Measurements from ENCODE around the gene MT1E.
"Not testable (repeated sequence)": the region's sequence is repeated elsewhere in the genome, so short reads cannot be mapped to it uniquely, and the experiment has no call there.

MT1E gene

DNA sequence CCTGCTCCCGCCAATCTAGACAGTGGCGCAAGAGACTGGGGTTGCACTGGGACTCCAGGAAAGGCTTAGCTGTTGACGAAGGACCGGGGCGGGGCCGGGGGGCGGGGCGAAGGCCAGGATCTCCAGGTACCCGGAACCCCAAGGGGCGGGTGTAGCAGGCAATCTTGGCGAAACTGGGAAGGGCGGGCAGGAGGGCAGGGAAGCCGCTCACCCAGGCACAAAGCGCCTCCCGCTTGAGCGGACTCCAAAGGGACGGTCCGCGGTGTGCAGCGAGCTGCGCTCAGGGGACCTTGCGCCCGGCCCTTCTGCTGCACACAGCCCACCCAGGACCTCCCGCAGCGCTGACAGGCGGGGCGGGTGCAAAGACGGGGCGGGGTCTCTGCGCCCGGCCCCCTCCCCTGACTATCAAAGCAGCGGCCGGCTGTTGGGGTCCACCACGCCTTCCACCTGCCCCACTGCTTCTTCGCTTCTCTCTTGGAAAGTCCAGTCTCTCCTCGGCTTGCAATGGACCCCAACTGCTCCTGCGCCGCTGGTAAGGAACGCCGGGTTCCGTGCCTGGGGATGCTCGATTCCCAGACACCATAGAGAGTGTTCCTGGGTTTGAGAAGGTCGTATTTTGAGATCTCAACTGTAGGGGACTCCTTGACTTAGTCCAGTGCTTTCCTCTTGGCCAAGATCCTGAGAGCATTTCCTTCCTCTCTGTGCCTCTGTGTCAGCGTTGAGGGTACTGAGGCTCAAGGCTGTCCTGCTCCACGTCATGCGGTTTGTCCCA is 32.2 kb downstream of the MT1E start, which contains the start of gene MT1F:
TSS of gene MT1F (plus strand) at position 405 of the 772 bp plus-strand sequence. CDS start at position 505, 100 bp downstream.
- H3K27ac Mint-ChIP-seq = no peak within 1 kb of the TSS
- H3K9me3 Mint-ChIP-seq = no peaks in the 10 kb centered on the region
- TF ChIP-seq CTCF (IDR thresholded peaks at IDR 0.05) = no peak
- H3K4me3 Mint-ChIP-seq = peak within 1 kb of the TSS; percentile 84
- peak; percentile 72 for DNase-seq
- H3K36me3 Mint-ChIP-seq (ENCODE audit: low read depth) = no peaks in the 10 kb centered on the region
- H3K4me1 Mint-ChIP-seq = peaks cover 16% of the 10 kb centered on the region
- H3K27me3 Mint-ChIP-seq (ENCODE audit: low read depth, poor library complexity) = peaks cover 100% of the 10 kb centered on the region

DNA sequence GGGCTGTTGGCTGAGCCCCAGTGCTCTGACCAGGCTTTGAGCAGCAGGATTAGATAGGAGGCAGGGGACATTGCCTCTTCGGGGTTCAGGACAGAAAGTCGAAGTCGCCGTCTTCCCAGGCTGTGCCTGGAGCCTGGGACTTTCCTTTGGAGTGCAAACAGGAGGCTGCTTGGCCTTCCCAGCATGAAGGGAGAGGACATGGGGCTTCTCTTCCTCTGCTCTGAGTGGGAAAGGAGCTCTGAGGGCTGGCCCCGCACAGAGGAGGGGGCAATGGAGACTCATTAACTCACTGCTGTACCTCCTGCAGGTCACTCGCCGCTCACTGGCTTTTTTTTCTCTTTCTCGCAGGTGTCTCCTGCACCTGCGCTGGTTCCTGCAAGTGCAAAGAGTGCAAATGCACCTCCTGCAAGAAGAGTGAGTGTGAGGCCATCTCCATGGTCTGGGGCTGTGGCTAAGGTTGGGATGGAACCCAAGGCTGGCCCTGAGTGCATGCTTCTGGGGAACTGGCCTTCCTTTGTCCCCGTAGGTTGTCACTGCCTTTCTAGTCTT is 32.8 kb downstream of the MT1E start:
- Mint-ChIP-seq H3K9me3 (no peaks in the 10 kb centered on the region), H3K36me3 (ENCODE audit: low read depth) (no peaks in the 10 kb centered on the region), H3K4me3 (peak overlapping the region; percentile 84), H3K27me3 (ENCODE audit: low read depth, poor library complexity) (peaks cover 100% of the 10 kb centered on the region), H3K27ac (no peak overlapping the region), H3K4me1 (peaks cover 20% of the 10 kb centered on the region)
- DNase-seq = no peak
- no peak for TF ChIP-seq CTCF (IDR thresholded peaks at IDR 0.05)

- Mint-ChIP-seq H3K4me3 (peak overlapping the region; percentile 65), H3K27me3 (ENCODE audit: low read depth, poor library complexity) (peaks cover 100% of the 10 kb centered on the region), H3K36me3 (ENCODE audit: low read depth) (no peaks in the 10 kb centered on the region), H3K4me1 (peaks cover 18% of the 10 kb centered on the region), H3K9me3 (no peaks in the 10 kb centered on the region), H3K27ac (no peak overlapping the region)
- DNase-seq = peak; percentile 16
- TF ChIP-seq CTCF (IDR thresholded peaks at IDR 0.05) = no peak
Observed at GRCh38 chr16:56662357-56663354, 37.1 kb downstream of the MT1E start.

GRCh38 chr16:56664506-56664905 is 38.9 kb downstream of the MT1E start:
- Mint-ChIP-seq H3K4me1 (peaks cover 20% of the 10 kb centered on the region), H3K36me3 (ENCODE audit: low read depth) (no peaks in the 10 kb centered on the region), H3K9me3 (no peaks in the 10 kb centered on the region), H3K27ac (no peak overlapping the region), H3K27me3 (ENCODE audit: low read depth, poor library complexity) (peaks cover 100% of the 10 kb centered on the region), H3K4me3 (no peak overlapping the region)
- no peak for DNase-seq
- TF ChIP-seq CTCF (IDR thresholded peaks at IDR 0.05) = no peak

GRCh38 chr16:56665286-56666261 is 40.0 kb downstream of the MT1E start:
- peaks cover 20% of the 10 kb centered on the region for H3K4me1 Mint-ChIP-seq
- not testable (repeated sequence) for H3K4me3 Mint-ChIP-seq; H3K9me3 Mint-ChIP-seq; H3K36me3 Mint-ChIP-seq (ENCODE audit: low read depth); H3K27ac Mint-ChIP-seq; DNase-seq
- H3K27me3 Mint-ChIP-seq (ENCODE audit: low read depth, poor library complexity) = peaks cover 100% of the 10 kb centered on the region

Measured in nephron progenitor cell (in vitro differentiated cells).